LNCaP clone FGC (cell line): ENCODE measurements around the gene B3GALNT2.

Source experiments
- DNase-seq: peaks from one replicate; pipeline ENCODE4 v3.0.0-alpha.2; 2011; ENCODE audit warnings: low read depth
- H3K4me3 ChIP-seq: 2 replicates; pipeline ENCODE4 v1.5.1; 2011; ENCODE audit warnings: mild to moderate bottlenecking, low read depth, low read length, control low read depth
- TF ChIP-seq, protein P1 (sequence below): IDR thresholded peaks from 2 replicates; pipeline ENCODE4 v1.5.1; 2012; ENCODE audit warnings: mild to moderate bottlenecking; ENCODE audit not compliant: control insufficient read depth, insufficient read depth; ENCODE audit errors: extremely low read depth

B3GALNT2 gene

DNA sequence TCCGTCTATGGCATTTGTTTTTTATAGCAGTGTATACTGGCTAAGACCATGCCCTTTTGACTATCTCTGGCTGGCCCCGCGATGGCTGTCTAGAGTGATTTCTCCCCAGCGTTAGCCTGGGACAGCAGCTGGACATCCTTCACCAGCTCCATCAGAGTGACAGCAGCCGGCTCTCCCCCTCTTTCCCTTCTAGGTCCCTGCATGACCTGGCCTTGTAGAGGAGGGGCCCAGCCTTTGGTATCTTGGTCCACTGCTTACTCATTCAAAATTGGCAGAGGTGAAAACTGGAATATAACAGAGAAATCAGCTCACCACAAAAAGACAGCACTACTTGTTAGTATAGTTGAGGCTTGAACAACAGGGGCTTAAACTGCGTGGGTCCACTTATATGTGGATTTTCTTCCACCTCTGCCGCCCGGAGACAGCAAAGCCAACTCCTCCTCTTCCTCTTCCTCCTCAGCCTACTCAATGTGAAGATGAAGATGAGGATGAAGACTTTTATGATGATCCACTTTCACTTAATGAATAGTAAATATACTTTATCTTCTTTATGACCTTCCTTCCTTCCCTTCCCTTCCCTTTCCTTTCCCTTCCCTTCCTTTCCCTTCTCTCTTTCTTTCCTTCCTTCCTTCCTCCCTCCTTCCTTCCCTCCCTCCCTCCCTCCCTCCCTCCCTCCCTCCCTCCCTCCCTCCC, 29.4 kb upstream of the B3GALNT2 start:
- H3K4me3 ChIP-seq, result no peak overlapping the region
- TF ChIP-seq, protein P1, sequence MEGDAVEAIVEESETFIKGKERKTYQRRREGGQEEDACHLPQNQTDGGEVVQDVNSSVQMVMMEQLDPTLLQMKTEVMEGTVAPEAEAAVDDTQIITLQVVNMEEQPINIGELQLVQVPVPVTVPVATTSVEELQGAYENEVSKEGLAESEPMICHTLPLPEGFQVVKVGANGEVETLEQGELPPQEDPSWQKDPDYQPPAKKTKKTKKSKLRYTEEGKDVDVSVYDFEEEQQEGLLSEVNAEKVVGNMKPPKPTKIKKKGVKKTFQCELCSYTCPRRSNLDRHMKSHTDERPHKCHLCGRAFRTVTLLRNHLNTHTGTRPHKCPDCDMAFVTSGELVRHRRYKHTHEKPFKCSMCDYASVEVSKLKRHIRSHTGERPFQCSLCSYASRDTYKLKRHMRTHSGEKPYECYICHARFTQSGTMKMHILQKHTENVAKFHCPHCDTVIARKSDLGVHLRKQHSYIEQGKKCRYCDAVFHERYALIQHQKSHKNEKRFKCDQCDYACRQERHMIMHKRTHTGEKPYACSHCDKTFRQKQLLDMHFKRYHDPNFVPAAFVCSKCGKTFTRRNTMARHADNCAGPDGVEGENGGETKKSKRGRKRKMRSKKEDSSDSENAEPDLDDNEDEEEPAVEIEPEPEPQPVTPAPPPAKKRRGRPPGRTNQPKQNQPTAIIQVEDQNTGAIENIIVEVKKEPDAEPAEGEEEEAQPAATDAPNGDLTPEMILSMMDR, result no peak
- no peak for DNase-seq

DNA sequence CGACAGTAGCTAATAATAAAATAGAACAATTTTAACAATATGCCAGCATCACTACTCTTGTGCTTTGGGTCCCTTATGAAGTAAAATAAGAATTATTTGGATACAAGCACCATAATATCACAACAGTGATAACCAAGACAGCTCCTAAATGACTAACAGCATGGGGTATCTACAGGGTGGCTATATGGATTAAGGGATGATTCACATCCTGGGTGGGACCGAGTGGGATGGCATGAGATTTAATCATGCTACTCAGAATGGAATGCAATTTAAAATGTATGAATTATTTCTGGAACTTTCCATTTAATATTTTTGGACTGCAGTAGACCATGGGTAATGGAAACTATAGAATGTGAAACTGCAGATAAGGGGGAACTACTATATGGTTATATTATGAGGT, 28.1 kb upstream of the B3GALNT2 start:
- TF ChIP-seq, protein P1, result no peak
- DNase-seq, result no peak
- no peak overlapping the region for H3K4me3 ChIP-seq

DNA sequence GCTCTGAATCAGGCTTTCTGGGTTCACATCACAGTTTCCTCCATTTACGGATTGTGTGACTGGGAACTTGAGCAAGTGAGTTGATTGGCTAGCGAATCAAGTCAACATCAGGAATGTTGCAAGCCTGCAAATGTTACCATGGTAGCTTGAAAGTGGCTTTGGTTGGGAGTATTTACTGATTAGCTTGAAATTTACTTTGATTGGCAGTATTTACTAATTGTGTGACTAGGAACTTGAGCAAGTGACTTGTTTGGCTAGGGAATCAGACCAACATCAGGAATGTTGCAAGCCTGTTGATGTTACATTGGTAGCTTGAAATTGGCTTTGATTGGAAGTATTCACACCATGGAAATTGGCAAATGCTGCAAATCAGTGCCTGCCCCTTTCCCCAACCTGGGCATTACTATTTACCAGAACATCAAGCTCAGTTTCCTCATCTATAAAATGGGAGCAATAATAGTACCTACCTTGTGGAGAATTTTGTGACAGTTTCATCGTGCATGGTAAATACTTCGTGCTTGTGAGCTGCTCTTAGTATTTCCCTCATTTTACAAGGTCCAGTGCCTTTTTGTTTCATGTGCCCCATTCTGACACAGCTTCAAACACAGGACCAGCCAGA, 23.1 kb upstream of the B3GALNT2 start:
- no peak overlapping the region for H3K4me3 ChIP-seq
- DNase-seq, result no peak
- TF ChIP-seq, protein P1, result no peak

DNA sequence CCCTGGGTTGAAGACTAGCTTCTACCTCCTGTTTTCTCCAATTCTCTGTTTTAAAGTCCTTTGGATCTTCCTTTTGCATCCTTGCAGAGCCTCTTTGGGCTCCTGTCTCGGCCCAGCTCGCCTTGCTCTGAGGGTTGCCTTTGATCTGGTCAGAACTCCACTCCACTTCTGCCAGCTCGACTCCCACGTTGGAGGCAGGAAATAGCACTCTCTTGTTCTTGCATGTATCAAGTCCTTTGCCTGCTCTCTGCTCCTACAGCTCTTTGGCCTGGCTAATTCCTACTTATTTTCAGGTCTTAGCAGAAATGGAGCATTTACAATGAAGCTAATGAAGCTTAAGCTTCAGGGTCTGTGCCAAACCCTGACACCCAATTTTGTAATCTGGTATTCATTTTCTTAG, 21.1 kb upstream of the B3GALNT2 start:
- DNase-seq, result no peak
- no peak overlapping the region for H3K4me3 ChIP-seq
- TF ChIP-seq, protein P1, result no peak

DNA sequence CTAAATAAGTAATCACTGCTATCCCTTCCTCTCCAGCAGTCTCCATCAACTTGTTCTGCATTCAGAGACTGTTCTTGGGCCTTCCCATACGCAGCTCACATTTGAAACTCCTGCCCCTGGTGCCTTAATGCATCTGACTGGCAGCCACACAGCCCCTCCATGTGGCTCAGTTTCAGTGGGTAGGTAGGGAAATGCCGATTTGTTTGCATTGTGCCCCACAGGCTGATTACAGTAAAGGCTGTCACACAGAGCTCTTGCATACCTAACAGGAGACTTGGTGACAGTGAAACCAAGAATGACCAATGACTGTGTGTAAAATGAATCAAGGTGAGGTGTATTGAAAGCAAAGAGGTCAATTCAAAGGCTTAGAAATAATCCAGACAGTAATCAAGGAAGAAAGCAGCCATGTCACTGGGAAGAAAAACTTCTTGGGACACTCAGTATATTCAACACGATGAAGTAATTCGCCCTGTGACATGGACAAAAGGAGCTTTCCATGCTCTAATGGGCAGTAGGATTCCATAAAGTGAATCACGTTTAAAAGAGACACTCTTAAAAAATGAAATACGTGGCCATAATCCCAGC, 12.7 kb upstream of the B3GALNT2 start:
- TF ChIP-seq, protein P1, result no peak
- DNase-seq, result no peak
- H3K4me3 ChIP-seq, result no peak overlapping the region

DNA sequence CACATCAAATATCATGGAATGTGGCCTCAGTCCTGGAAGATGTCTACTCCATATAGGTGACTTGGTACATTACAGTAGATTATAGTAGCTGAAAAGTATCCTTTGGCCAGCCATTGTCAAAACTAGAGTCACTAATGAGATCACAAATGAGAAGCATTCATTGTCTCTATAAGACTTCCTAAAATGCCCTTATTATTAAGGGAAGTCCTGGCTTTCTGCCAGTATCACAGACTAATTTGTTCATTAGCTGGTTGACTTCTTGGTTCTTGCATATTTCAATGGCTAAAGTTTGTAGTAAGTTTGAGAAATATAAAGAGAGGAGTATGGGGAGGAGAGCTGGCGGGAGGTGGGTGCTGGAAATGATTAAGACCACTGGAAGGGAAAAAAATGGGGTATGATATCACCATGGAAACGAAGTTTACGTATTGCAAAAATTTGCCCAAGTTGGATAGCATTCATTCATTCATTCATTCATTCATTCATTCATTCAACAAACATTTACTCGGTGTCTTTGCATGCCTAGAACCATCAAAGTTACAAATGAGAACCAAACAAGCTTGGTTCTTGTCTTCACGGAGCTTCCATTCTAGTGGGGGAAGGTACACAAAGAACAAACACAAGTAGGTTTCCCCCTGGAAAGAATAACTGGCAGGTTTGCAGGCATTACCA, 11.7 kb upstream of the B3GALNT2 start:
- H3K4me3 ChIP-seq, result no peak overlapping the region
- DNase-seq, result no peak
- TF ChIP-seq, protein P1, result no peak
